Stomach (tissue), 4 donors: ENCODE data around the gene ELF4.

Experiments used
- POLR2A ChIP-seq, 4 donors: fragments of 450-650 bp; IDR thresholded peaks; one replicate each; pipeline ENCODE4 v1.6.1; 2016; ENCODE audit warnings: antibody characterized with exemption in 4 of 4, control low read depth in 2 of 4, mild to moderate bottlenecking in 1 of 4, moderate library complexity in 1 of 4
- POLR2AphosphoS5 ChIP-seq, 3 donors: sonication (generic); formaldehyde crosslinking; IDR thresholded peaks; one replicate each; pipeline ENCODE4 v1.6.1; 2016; ENCODE audit warnings: antibody characterized with exemption in 3 of 3
- TF ChIP-seq, protein P1 (sequence below), 7 experiments: fragments of 450-650 bp in 4 of 7; fragments of 200-600 bp in 3 of 7; sonication (generic) in 3 of 7; IDR thresholded peaks; one replicate each; pipeline ENCODE4 v1.5.1; 2016 to 2019; ENCODE audit warnings: antibody characterized with exemption in 7 of 7, control low read depth in 2 of 7, mild to moderate bottlenecking in 1 of 7

DNA sequence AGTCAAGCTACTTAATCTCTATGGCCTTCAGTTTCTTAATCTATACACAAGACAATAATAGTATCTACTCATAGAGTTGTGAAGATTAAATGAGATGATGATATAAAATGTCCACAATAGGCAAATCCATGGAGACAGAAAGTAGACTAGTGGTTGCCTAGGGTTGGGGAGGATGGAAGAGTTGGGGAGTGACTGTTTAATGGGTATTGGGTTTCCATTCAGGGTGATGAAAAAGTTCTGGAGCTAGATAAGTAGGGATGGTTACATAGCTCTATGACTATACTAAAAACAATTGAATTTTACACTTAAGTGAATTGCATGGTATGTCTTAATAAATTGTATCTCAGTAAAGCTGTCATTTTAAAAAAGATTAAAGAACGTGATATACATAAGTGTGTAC lies 92.2 kb downstream of the ELF4 start:
- TF ChIP-seq POLR2A (IDR thresholded peaks at IDR 0.05) (no peak), POLR2AphosphoS5 (IDR thresholded peaks at IDR 0.05) (no peak)
- TF ChIP-seq, protein P1, sequence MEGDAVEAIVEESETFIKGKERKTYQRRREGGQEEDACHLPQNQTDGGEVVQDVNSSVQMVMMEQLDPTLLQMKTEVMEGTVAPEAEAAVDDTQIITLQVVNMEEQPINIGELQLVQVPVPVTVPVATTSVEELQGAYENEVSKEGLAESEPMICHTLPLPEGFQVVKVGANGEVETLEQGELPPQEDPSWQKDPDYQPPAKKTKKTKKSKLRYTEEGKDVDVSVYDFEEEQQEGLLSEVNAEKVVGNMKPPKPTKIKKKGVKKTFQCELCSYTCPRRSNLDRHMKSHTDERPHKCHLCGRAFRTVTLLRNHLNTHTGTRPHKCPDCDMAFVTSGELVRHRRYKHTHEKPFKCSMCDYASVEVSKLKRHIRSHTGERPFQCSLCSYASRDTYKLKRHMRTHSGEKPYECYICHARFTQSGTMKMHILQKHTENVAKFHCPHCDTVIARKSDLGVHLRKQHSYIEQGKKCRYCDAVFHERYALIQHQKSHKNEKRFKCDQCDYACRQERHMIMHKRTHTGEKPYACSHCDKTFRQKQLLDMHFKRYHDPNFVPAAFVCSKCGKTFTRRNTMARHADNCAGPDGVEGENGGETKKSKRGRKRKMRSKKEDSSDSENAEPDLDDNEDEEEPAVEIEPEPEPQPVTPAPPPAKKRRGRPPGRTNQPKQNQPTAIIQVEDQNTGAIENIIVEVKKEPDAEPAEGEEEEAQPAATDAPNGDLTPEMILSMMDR (IDR thresholded peaks at IDR 0.05): no peak
